Measurements from ENCODE around the gene DEF6.

DEF6 gene

DNA sequence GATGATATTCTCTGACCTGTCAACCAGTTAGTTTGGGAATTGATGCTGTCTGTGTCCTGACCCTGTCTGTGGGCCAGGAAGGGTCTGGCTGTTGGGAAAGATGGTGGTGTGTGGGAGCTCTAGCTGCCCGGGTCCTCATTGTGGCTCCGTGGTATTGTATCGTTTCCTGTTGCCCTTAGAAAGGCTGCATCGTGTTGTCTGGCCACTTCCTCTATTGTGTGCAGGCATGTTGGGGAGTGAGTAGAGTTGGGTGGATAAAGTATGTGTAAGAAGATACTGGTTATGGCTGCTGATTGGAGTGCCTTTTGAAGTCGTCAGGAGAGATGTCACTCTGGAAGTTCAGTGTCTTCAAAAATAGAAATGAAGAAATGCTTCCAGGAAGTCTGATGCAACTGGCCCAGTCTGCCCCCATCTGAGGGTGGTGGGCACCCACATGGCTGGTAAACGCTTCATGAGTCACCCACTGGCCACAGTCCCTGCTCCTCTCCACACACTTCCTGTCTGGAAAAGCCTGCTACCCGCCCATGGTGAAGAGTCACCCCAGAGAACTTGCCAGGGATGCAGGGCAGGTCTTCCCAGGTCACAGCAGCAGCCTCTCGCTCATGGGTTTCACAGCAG lies 72.6 kb downstream of the DEF6 start:
- peak; percentile 55 for DNase-seq (ENCODE audit: insufficient read length, low spot score)
- peak; percentile 90 for FAIRE-seq

DNA sequence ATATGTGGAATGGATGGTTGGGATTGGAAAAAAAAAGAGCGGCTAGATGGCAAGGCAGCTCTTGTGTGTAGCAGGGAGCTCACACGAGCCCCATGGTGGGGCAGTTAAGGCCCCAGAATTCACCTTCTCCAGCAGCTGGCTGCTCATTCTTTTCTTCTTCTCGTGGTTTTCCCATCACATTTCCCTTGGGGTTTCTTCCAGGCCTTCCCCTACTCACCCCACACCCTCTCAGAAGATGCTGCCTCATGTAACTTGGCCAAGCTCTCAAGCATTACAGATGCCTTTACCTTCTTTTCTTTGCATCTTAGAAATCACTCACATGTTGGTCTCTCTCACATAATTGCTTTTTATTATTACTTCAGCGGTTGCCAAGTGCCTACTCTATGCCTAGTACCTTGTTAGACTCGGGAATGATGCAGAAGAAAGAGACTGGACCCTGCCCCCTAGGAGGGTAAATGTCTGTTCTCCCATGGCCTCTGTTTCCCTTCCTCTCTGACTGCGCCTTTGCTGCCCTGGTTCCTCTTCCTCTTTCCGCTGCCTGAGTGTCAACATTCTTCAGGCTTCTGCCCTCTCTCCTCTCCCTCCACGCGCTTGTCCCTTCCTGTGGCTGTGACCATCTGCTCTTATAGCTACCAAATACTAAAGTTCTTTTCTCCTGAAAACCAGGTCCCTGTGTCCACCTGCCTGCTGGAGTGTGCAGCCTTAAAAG lies 73.3 kb downstream of the DEF6 start:
- no peak for DNase-seq (ENCODE audit: insufficient read length, low spot score)
- peak; percentile 78 for FAIRE-seq
